ENCODE results near the gene ADAMTS9. TPM values are rescaled to one million over a fixed set of nuclear protein-coding genes. Genes with fewer than 3 reads are reported as not detected.
A peak's percentile ranks its signal among the peaks of the same experiment; 100 is the strongest.

The ADAMTS9 gene
- total and polyA plus RNA-seq, 2 donors (not counting 3 experiments of a cell fraction or from before 2014, with no cell fraction given), result 6.5 to 23.9 TPM

DNA sequence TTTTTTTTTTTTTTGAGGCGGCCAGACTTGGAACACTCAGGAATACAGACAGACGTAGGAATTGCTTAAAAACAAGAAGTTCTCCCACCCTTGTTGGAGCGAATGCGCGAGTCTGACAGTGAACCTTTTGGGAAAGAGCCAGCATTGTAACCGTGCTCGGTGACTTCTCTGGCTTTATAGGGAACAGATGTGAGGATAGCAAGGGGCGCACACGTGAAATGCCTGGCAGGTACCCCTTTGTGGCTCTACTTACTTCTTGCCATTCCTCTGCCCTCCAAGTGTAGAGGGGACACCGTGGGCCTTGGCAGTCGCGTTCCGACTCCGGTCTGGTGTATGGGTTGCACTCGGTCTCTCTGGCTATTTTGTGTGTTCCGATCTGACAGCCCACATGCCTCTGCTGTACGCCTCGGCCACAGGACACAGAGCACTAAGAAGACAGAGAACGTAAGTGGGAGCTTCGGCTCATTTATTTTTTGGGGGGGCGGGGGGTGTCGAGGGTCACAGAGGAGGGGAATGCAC lies 126.4 kb downstream of the ADAMTS9 start:
- H3K9me1 ChIP-seq (replicated peaks; ENCODE audit: control insufficient read depth, extremely low read depth, insufficient read depth, low read length), result no peaks in the 10 kb centered on the region
- H3K9me3 ChIP-seq (replicated peaks; ENCODE audit: control insufficient read depth, insufficient read depth, low read length), result no peaks in the 10 kb centered on the region
- ChIA-PET POLR2A (no interaction called here), CTCF (interaction anchor here (2.3 kb wide), 1 partner anchor 13 kb away, joined by 10 read pairs; no protein-coding TSS in a partner anchor)
- dilution Hi-C loops (cut with MboI; ENCODE audit: extremely low pct_ligation_motif_present, low sequenced_read_pairs) (no loop called here), intact Hi-C loops (cut with micrococcal nuclease) (no loop called here)
- H3K9ac ChIP-seq (replicated peaks; ENCODE audit: extremely low read depth, insufficient read depth, low read length), result no peak overlapping the region
- H2AFZ ChIP-seq (ENCODE audit: low read depth, low read length), result no peak overlapping the region
- H4K20me1 ChIP-seq (replicated peaks; ENCODE audit: control insufficient read depth, extremely low read depth, insufficient read depth, low read length), result no peaks in the 10 kb centered on the region
- no peak overlapping the region for H3K27ac ChIP-seq (ENCODE audit: insufficient read depth, low read depth, low read length)
- H3K36me3 ChIP-seq (ENCODE audit: control insufficient read depth in 2 of 2, extremely low read depth in 1 of 2, insufficient read depth in 2 of 2, low read length in 2 of 2), result peaks cover 0 to 2% of the 10 kb centered on the region in 2 experiments
- no TSS peak for BruUV-seq (replicated peaks)
- no peaks in the 10 kb centered on the region for H3K79me2 ChIP-seq (ENCODE audit: control insufficient read depth, insufficient read depth, low read length)
- no peak overlapping the region for H3K4me2 ChIP-seq (ENCODE audit: insufficient read depth, low read length)
- no peaks in the 10 kb centered on the region for H3K27me3 ChIP-seq (ENCODE audit: control insufficient read depth in 2 of 2, insufficient read depth in 2 of 2, low read length in 2 of 2)
- H3K4me3 ChIP-seq (replicated peaks in 1 of 3; ENCODE audit: insufficient read depth in 1 of 3, low read depth in 1 of 3, low read length in 3 of 3), result no peak overlapping the region
- TF ChIP-seq MAX (IDR thresholded peaks at IDR 0.05; ENCODE audit: insufficient read depth, insufficient read length) (no peak), CTCF (IDR thresholded peaks at IDR 0.05; ENCODE audit: extremely low read depth in 1 of 2, insufficient read depth in 1 of 2, low read depth in 1 of 2, low read length in 2 of 2) (no peak), MYC (IDR thresholded peaks at IDR 0.05; ENCODE audit: low read depth, low read length) (no peak)
- H3K4me1 ChIP-seq (ENCODE audit: control insufficient read depth, extremely low read depth, insufficient read depth, low read length), result no peaks in the 10 kb centered on the region
- peak; percentile 32 for DNase-seq (ENCODE audit: low read depth, low spot score)
- FAIRE-seq, result no peak

GRCh38 chr3:64560791-64561190 lies 127.0 kb downstream of the ADAMTS9 start:
- BruUV-seq (replicated peaks), result no TSS peak
- ChIA-PET POLR2A (no interaction called here), CTCF (no interaction called here)
- H4K20me1 ChIP-seq (replicated peaks; ENCODE audit: control insufficient read depth, extremely low read depth, insufficient read depth, low read length), result no peaks in the 10 kb centered on the region
- no peaks in the 10 kb centered on the region for H3K9me3 ChIP-seq (replicated peaks; ENCODE audit: control insufficient read depth, insufficient read depth, low read length)
- no peak overlapping the region for H3K27ac ChIP-seq (ENCODE audit: insufficient read depth, low read depth, low read length)
- intact Hi-C loops (cut with micrococcal nuclease) (no loop called here), dilution Hi-C loops (cut with MboI; ENCODE audit: extremely low pct_ligation_motif_present, low sequenced_read_pairs) (no loop called here)
- no peaks in the 10 kb centered on the region for H3K79me2 ChIP-seq (ENCODE audit: control insufficient read depth, insufficient read depth, low read length)
- DNase-seq (ENCODE audit: low read depth, low spot score), result no peak
- H3K4me1 ChIP-seq (ENCODE audit: control insufficient read depth, extremely low read depth, insufficient read depth, low read length), result no peaks in the 10 kb centered on the region
- H3K9ac ChIP-seq (replicated peaks; ENCODE audit: extremely low read depth, insufficient read depth, low read length), result no peak overlapping the region
- TF ChIP-seq GATA2 (IDR thresholded peaks at IDR 0.05; ENCODE audit: insufficient read depth, insufficient read length, low read depth, low read length) (no peak), CTCF (IDR thresholded peaks at IDR 0.05; ENCODE audit: extremely low read depth in 1 of 2, insufficient read depth in 1 of 2, low read depth in 1 of 2, low read length in 2 of 2) (no peak), EZH2 (IDR thresholded peaks at IDR 0.05; ENCODE audit: borderline replicate concordance, low read depth, low read length, severe bottlenecking) (no peak), FOS (IDR thresholded peaks at IDR 0.05; ENCODE audit: borderline replicate concordance, insufficient read depth, low read length) (no peak), POLR2AphosphoS5 (IDR thresholded peaks at IDR 0.05; ENCODE audit: insufficient read depth, low read depth, low read length) (no peak), MYC (IDR thresholded peaks at IDR 0.05; ENCODE audit: low read depth, low read length) (no peak), MAX (IDR thresholded peaks at IDR 0.05; ENCODE audit: insufficient read depth, insufficient read length) (no peak), POLR2A (IDR thresholded peaks at IDR 0.05; ENCODE audit: low read depth, low read length) (no peak), JUN (IDR thresholded peaks at IDR 0.05; ENCODE audit: borderline replicate concordance, insufficient read depth, insufficient read length, low read depth) (no peak)
- FAIRE-seq, result no peak
- peaks cover 0 to 2% of the 10 kb centered on the region in 2 experiments for H3K36me3 ChIP-seq (ENCODE audit: control insufficient read depth in 2 of 2, extremely low read depth in 1 of 2, insufficient read depth in 2 of 2, low read length in 2 of 2)
- no peak overlapping the region for H2AFZ ChIP-seq (ENCODE audit: low read depth, low read length)
- H3K4me3 ChIP-seq (replicated peaks in 1 of 3; ENCODE audit: insufficient read depth in 1 of 3, low read depth in 1 of 3, low read length in 3 of 3), result no peak overlapping the region
- no peaks in the 10 kb centered on the region for H3K9me1 ChIP-seq (replicated peaks; ENCODE audit: control insufficient read depth, extremely low read depth, insufficient read depth, low read length)
- H3K4me2 ChIP-seq (ENCODE audit: insufficient read depth, low read length), result no peak overlapping the region
- no peaks in the 10 kb centered on the region for H3K27me3 ChIP-seq (ENCODE audit: control insufficient read depth in 2 of 2, insufficient read depth in 2 of 2, low read length in 2 of 2)
